Naive B cell (primary cell): ENCODE results near the gene AMFR. TPM values are rescaled to one million over a fixed set of nuclear protein-coding genes. Genes with fewer than 3 reads are reported as not detected.

Experiments used
- ATAC-seq, 2 donors: fragments of 150-1000 bp; cut with Tn5 transposase; 2 replicates each; pipeline ENCODE4 v1.10.0; 2021; ENCODE audit warnings: low read depth in 2 of 2, mild to moderate bottlenecking in 2 of 2, moderate library complexity in 2 of 2
- DNase-seq: peaks from one replicate; pipeline ENCODE4 v3.0.0; 2022
- H3K27ac Mint-ChIP-seq, 6 donors: one replicate each; pipeline ENCODE4 v1.8.0; 2020 to 2022; ENCODE audit warnings: mild to moderate bottlenecking in 6 of 6, mixed read lengths in 6 of 6, moderate library complexity in 5 of 6, inconsistent platforms in 2 of 6
- H3K27me3 Mint-ChIP-seq, 3 donors: one replicate each; pipeline ENCODE4 v1.8.0; 2021 to 2022; ENCODE audit warnings: mixed read lengths in 3 of 3, mild to moderate bottlenecking in 1 of 3
- H3K36me3 Mint-ChIP-seq, 2 donors: one replicate each; pipeline ENCODE4 v1.8.0; 2020 to 2022; ENCODE audit warnings: mixed read lengths in 2 of 2, inconsistent platforms in 1 of 2, mild to moderate bottlenecking in 1 of 2
- H3K4me1 Mint-ChIP-seq, 3 donors: one replicate each; pipeline ENCODE4 v1.8.0; 2020 to 2022; ENCODE audit warnings: mixed read lengths in 3 of 3, inconsistent platforms in 1 of 3, mild to moderate bottlenecking in 1 of 3, moderate library complexity in 1 of 3
- H3K4me3 Mint-ChIP-seq, 8 donors: one replicate each; pipeline ENCODE4 v1.8.0; 2020 to 2022; ENCODE audit warnings: mild to moderate bottlenecking in 8 of 8, mixed read lengths in 8 of 8, moderate library complexity in 8 of 8, inconsistent platforms in 2 of 8
- H3K9me3 Mint-ChIP-seq, 7 donors: one replicate each; pipeline ENCODE4 v1.8.0; 2020 to 2022; ENCODE audit warnings: mixed read lengths in 7 of 7, mild to moderate bottlenecking in 5 of 7, inconsistent platforms in 2 of 7, moderate library complexity in 1 of 7
- polyA plus RNA-seq, 6 donors: library from polyadenylated mRNA; unstranded; fragments of 300-500 nt; fragmentation: Illumina TruSeq; gene quantifications; one replicate each; pipeline ENCODE4 v1.2.3, GENCODE V29; 2021; ENCODE audit warnings: low read depth in 6 of 6

Gene AMFR
- polyA plus RNA-seq, 6 donors from 2014 or later: 54.4 to 290 (median 98.6) TPM

GRCh38 chr16:56343661-56344517 lies 81.5 kb downstream of the AMFR start:
- Mint-ChIP-seq H3K36me3 (no peaks in the 10 kb centered on the region), H3K4me3 (no peak overlapping the region), H3K4me1 (no peaks in the 10 kb centered on the region), H3K27ac (no peak overlapping the region), H3K27me3 (peaks cover 0 to 8% (median 5%) of the 10 kb centered on the region in 3 donors), H3K9me3 (no peaks in the 10 kb centered on the region)
- ATAC-seq: no peak
- DNase-seq: no peak

GRCh38 chr16:56341656-56342399 lies 83.5 kb downstream of the AMFR start:
- Mint-ChIP-seq H3K4me3 (no peak overlapping the region), H3K4me1 (no peaks in the 10 kb centered on the region), H3K36me3 (no peaks in the 10 kb centered on the region), H3K9me3 (no peaks in the 10 kb centered on the region), H3K27me3 (peaks cover 0 to 5% (median 0%) of the 10 kb centered on the region in 3 donors), H3K27ac (no peak overlapping the region)
- ATAC-seq (no peak), DNase-seq (no peak)

GRCh38 chr16:56340864-56341365 lies 84.4 kb downstream of the AMFR start:
- no peak for ATAC-seq
- Mint-ChIP-seq H3K27ac (peak overlapping the region in 1 of 6 donors; percentile 83), H3K4me1 (no peaks in the 10 kb centered on the region), H3K4me3 (no peak overlapping the region), H3K9me3 (no peaks in the 10 kb centered on the region), H3K27me3 (peaks cover 0 to 2% (median 0%) of the 10 kb centered on the region in 3 donors), H3K36me3 (no peaks in the 10 kb centered on the region)
- no peak for DNase-seq

GRCh38 chr16:56340416-56340815 lies 84.9 kb downstream of the AMFR start:
- DNase-seq (no peak), ATAC-seq (no peak)
- no peaks in the 10 kb centered on the region for H3K9me3 Mint-ChIP-seq
- H3K4me1 Mint-ChIP-seq: no peaks in the 10 kb centered on the region
- no peak overlapping the region for H3K27ac Mint-ChIP-seq
- H3K4me3 Mint-ChIP-seq: no peak overlapping the region
- no peaks in the 10 kb centered on the region for H3K36me3 Mint-ChIP-seq
- H3K27me3 Mint-ChIP-seq: no peaks in the 10 kb centered on the region

- H3K36me3 Mint-ChIP-seq: no peaks in the 10 kb centered on the region
- H3K4me3 Mint-ChIP-seq: no peak overlapping the region
- H3K27me3 Mint-ChIP-seq: no peaks in the 10 kb centered on the region
- peak overlapping the region in 2 of 6 donors; percentile 46 to 47 for H3K27ac Mint-ChIP-seq
- no peaks in the 10 kb centered on the region for H3K4me1 Mint-ChIP-seq
- no peak for DNase-seq
- ATAC-seq: no peak
- no peaks in the 10 kb centered on the region for H3K9me3 Mint-ChIP-seq
These were observed 85.7 kb downstream of the AMFR start for GRCh38 chr16:56339431-56340195.

- DNase-seq (no peak), ATAC-seq (no peak)
- Mint-ChIP-seq H3K27ac (no peak overlapping the region), H3K4me1 (no peaks in the 10 kb centered on the region), H3K27me3 (no peaks in the 10 kb centered on the region), H3K4me3 (no peak overlapping the region), H3K36me3 (no peaks in the 10 kb centered on the region), H3K9me3 (peaks cover 0 to 2% (median 0%) of the 10 kb centered on the region in 7 donors)
These were observed 86.6 kb downstream of the AMFR start for GRCh38 chr16:56338566-56339318.

GRCh38 chr16:56337858-56338325 lies 87.5 kb downstream of the AMFR start:
- ATAC-seq (no peak), DNase-seq (no peak)
- H3K4me3 Mint-ChIP-seq: no peak overlapping the region
- peaks cover 0 to 2% (median 0%) of the 10 kb centered on the region in 7 donors for H3K9me3 Mint-ChIP-seq
- no peak overlapping the region for H3K27ac Mint-ChIP-seq
- H3K4me1 Mint-ChIP-seq: no peaks in the 10 kb centered on the region
- no peaks in the 10 kb centered on the region for H3K27me3 Mint-ChIP-seq
- H3K36me3 Mint-ChIP-seq: no peaks in the 10 kb centered on the region

GRCh38 chr16:56337131-56337857 lies 88.1 kb downstream of the AMFR start:
- no peaks in the 10 kb centered on the region for H3K27me3 Mint-ChIP-seq
- ATAC-seq: no peak
- H3K9me3 Mint-ChIP-seq: peaks cover 0 to 2% (median 0%) of the 10 kb centered on the region in 7 donors
- no peak overlapping the region for H3K27ac Mint-ChIP-seq
- H3K4me3 Mint-ChIP-seq: no peak overlapping the region
- no peaks in the 10 kb centered on the region for H3K4me1 Mint-ChIP-seq
- DNase-seq: no peak
- no peaks in the 10 kb centered on the region for H3K36me3 Mint-ChIP-seq

GRCh38 chr16:56336711-56337110 lies 88.6 kb downstream of the AMFR start:
- Mint-ChIP-seq H3K4me3 (no peak overlapping the region), H3K27me3 (no peaks in the 10 kb centered on the region), H3K36me3 (no peaks in the 10 kb centered on the region), H3K9me3 (peaks cover 0 to 2% (median 0%) of the 10 kb centered on the region in 7 donors), H3K4me1 (no peaks in the 10 kb centered on the region), H3K27ac (no peak overlapping the region)
- no peak for ATAC-seq
- no peak for DNase-seq

GRCh38 chr16:56336071-56336688 lies 89.2 kb downstream of the AMFR start:
- Mint-ChIP-seq H3K4me3 (no peak overlapping the region), H3K27me3 (no peaks in the 10 kb centered on the region), H3K36me3 (no peaks in the 10 kb centered on the region), H3K27ac (no peak overlapping the region), H3K9me3 (peaks cover 0 to 2% (median 0%) of the 10 kb centered on the region in 7 donors), H3K4me1 (no peaks in the 10 kb centered on the region)
- DNase-seq (no peak), ATAC-seq (no peak)

GRCh38 chr16:56334761-56335160 lies 90.6 kb downstream of the AMFR start:
- no peaks in the 10 kb centered on the region for H3K36me3 Mint-ChIP-seq
- peak overlapping the region in 1 of 6 donors; percentile 86 for H3K27ac Mint-ChIP-seq
- no peak for ATAC-seq
- no peaks in the 10 kb centered on the region for H3K27me3 Mint-ChIP-seq
- peaks cover 0 to 2% (median 0%) of the 10 kb centered on the region in 7 donors for H3K9me3 Mint-ChIP-seq
- no peak overlapping the region for H3K4me3 Mint-ChIP-seq
- no peaks in the 10 kb centered on the region for H3K4me1 Mint-ChIP-seq
- no peak for DNase-seq
